H1 (cell line): ENCODE measurements around the gene SHISA9.

ENCODE experiments used
- CTCF ChIP-seq, 3 experiments: IDR thresholded peaks; 1 replicate in 2 of 3; 2 replicates in 1 of 3; pipeline versions ENCODE4 v1.5.1 to v1.6.1; 2011; ENCODE audit warnings: low read length in 3 of 3, mild to moderate bottlenecking in 3 of 3, inconsistent platforms in 2 of 3, low read depth in 1 of 3, moderate library complexity in 1 of 3; ENCODE audit not compliant: insufficient read depth in 1 of 3; ENCODE audit errors: control extremely low read depth in 1 of 3
- MAFK ChIP-seq: IDR thresholded peaks from 2 replicates; pipeline ENCODE4 v1.6.1; 2012; ENCODE audit warnings: low read depth, mild to moderate bottlenecking, improper control_type of control experiment, low read length
- SIN3A ChIP-seq, 2 experiments: IDR thresholded peaks in 1 of 2; conservative IDR thresholded peaks in 1 of 2; 2 replicates each; pipeline ENCODE4 v1.6.1; 2011 to 2012; ENCODE audit warnings: low read length in 2 of 2, improper control_type of control experiment in 1 of 2, low read depth in 1 of 2, mild to moderate bottlenecking in 1 of 2

GRCh38 chr16:13139661-13140241, 238.4 kb downstream of the SHISA9 start:
- no peak for TF ChIP-seq MAFK
- TF ChIP-seq CTCF (IDR thresholded peaks at IDR 0.05; ENCODE audit: control extremely low read depth in 1 of 3, insufficient read depth in 1 of 3, low read depth in 1 of 3, low read length in 3 of 3): no peak
- TF ChIP-seq SIN3A (conservative IDR thresholded peaks at IDR 0.05 in 1 of 2, IDR thresholded peaks at IDR 0.05 in 1 of 2; ENCODE audit: low read depth in 1 of 2, low read length in 2 of 2): no peak
